ENCODE measurements around the gene ABCF1.

Gene ABCF1

GRCh38 chr6:30544666-30545272 is 26.5 kb upstream of the ABCF1 start:
- no peaks in the 10 kb centered on the region for H3K4me1 ChIP-seq (ENCODE audit: control insufficient read depth, insufficient read depth, low read length)
- H3K9me3 ChIP-seq (ENCODE audit: control insufficient read depth, insufficient read depth, low read length) = no peaks in the 10 kb centered on the region
- H3K4me3 ChIP-seq (ENCODE audit: low read depth, low read length) = no peak overlapping the region
- H3K9ac ChIP-seq (ENCODE audit: low read depth, low read length) = no peak overlapping the region
- peaks cover 10% of the 10 kb centered on the region for H3K36me3 ChIP-seq (ENCODE audit: control insufficient read depth, insufficient read depth, low read length)
- peaks cover 2% of the 10 kb centered on the region for H3K27me3 ChIP-seq (ENCODE audit: control insufficient read depth, insufficient read depth, low read length)

- no peak overlapping the region for H3K4me3 ChIP-seq (ENCODE audit: low read depth, low read length)
- H3K4me1 ChIP-seq (ENCODE audit: control insufficient read depth, insufficient read depth, low read length) = no peaks in the 10 kb centered on the region
- H3K36me3 ChIP-seq (ENCODE audit: control insufficient read depth, insufficient read depth, low read length) = peaks cover 29% of the 10 kb centered on the region
- H3K9ac ChIP-seq (ENCODE audit: low read depth, low read length) = no peak overlapping the region
- H3K9me3 ChIP-seq (ENCODE audit: control insufficient read depth, insufficient read depth, low read length) = no peaks in the 10 kb centered on the region
- peaks cover 2% of the 10 kb centered on the region for H3K27me3 ChIP-seq (ENCODE audit: control insufficient read depth, insufficient read depth, low read length)
Observed at GRCh38 chr6:30547454-30547853, 23.8 kb upstream of the ABCF1 start.

DNA sequence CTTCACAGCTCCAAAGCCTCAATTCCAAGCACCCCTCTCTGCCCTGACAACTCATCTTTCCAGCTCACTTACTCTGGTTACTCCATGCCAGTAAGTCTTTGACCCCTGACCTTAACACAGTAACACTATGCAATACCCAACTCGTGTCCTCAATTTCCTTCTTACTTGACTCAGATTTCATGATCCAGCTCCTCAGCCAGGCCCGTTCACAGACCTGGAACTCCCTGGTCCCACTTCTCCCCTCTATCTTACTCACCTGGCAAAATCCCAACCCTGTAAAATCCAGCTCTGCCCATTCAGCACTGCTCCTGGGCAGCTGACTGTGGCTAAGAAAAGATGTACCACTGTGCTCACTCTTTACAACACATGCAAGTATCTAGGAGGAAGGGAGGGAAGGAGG is 22.9 kb upstream of the ABCF1 start:
- H3K36me3 ChIP-seq (ENCODE audit: control insufficient read depth, insufficient read depth, low read length) = peaks cover 38% of the 10 kb centered on the region
- no peak overlapping the region for H3K9ac ChIP-seq (ENCODE audit: low read depth, low read length)

GRCh38 chr6:30554404-30554803 is 16.8 kb upstream of the ABCF1 start:
- Histone ChIP-seq H3K9me3 (ENCODE audit: control insufficient read depth, insufficient read depth, low read length) (no peaks in the 10 kb centered on the region), H3K36me3 (ENCODE audit: control insufficient read depth, insufficient read depth, low read length) (peaks cover 35% of the 10 kb centered on the region), H3K4me3 (ENCODE audit: low read depth, low read length) (no peak overlapping the region), H3K9ac (ENCODE audit: low read depth, low read length) (no peak overlapping the region), H3K4me1 (ENCODE audit: control insufficient read depth, insufficient read depth, low read length) (peaks cover 8% of the 10 kb centered on the region), H3K27me3 (ENCODE audit: control insufficient read depth, insufficient read depth, low read length) (no peaks in the 10 kb centered on the region)

More for the DNA sequence above, 22.9 kb upstream of the ABCF1 start:
- Histone ChIP-seq H3K4me1 (ENCODE audit: control insufficient read depth, insufficient read depth, low read length) (no peaks in the 10 kb centered on the region), H3K27me3 (ENCODE audit: control insufficient read depth, insufficient read depth, low read length) (no peaks in the 10 kb centered on the region), H3K9me3 (ENCODE audit: control insufficient read depth, insufficient read depth, low read length) (no peaks in the 10 kb centered on the region), H3K4me3 (ENCODE audit: low read depth, low read length) (no peak overlapping the region)

- H3K9me3 ChIP-seq (ENCODE audit: control insufficient read depth, insufficient read depth, low read length) = no peaks in the 10 kb centered on the region
- H3K9ac ChIP-seq (ENCODE audit: low read depth, low read length) = peak overlapping the region; percentile 68
- H3K27me3 ChIP-seq (ENCODE audit: control insufficient read depth, insufficient read depth, low read length) = no peaks in the 10 kb centered on the region
- peaks cover 33% of the 10 kb centered on the region for H3K36me3 ChIP-seq (ENCODE audit: control insufficient read depth, insufficient read depth, low read length)
- H3K4me1 ChIP-seq (ENCODE audit: control insufficient read depth, insufficient read depth, low read length) = peaks cover 8% of the 10 kb centered on the region
- H3K4me3 ChIP-seq (ENCODE audit: low read depth, low read length) = peak overlapping the region; percentile 98
Observed at GRCh38 chr6:30554962-30555815, 16.1 kb upstream of the ABCF1 start.

GRCh38 chr6:30555816-30556065 is 15.5 kb upstream of the ABCF1 start:
- H3K36me3 ChIP-seq (ENCODE audit: control insufficient read depth, insufficient read depth, low read length) = peaks cover 27% of the 10 kb centered on the region
- H3K27me3 ChIP-seq (ENCODE audit: control insufficient read depth, insufficient read depth, low read length) = no peaks in the 10 kb centered on the region
- H3K9ac ChIP-seq (ENCODE audit: low read depth, low read length) = peak overlapping the region; percentile 68
- peaks cover 8% of the 10 kb centered on the region for H3K4me1 ChIP-seq (ENCODE audit: control insufficient read depth, insufficient read depth, low read length)
- no peaks in the 10 kb centered on the region for H3K9me3 ChIP-seq (ENCODE audit: control insufficient read depth, insufficient read depth, low read length)
- peak overlapping the region; percentile 98 for H3K4me3 ChIP-seq (ENCODE audit: low read depth, low read length)

- Histone ChIP-seq H3K9me3 (ENCODE audit: control insufficient read depth, insufficient read depth, low read length) (no peaks in the 10 kb centered on the region), H3K27me3 (ENCODE audit: control insufficient read depth, insufficient read depth, low read length) (no peaks in the 10 kb centered on the region), H3K36me3 (ENCODE audit: control insufficient read depth, insufficient read depth, low read length) (peaks cover 22% of the 10 kb centered on the region), H3K4me1 (ENCODE audit: control insufficient read depth, insufficient read depth, low read length) (peaks cover 8% of the 10 kb centered on the region), H3K9ac (ENCODE audit: low read depth, low read length) (peak within 1 kb of the TSS; percentile 95), H3K4me3 (ENCODE audit: low read depth, low read length) (peak within 1 kb of the TSS; percentile 98)
Observed at GRCh38 chr6:30556066-30556905, 15.0 kb upstream of the ABCF1 start, which contains the start of gene GNL1. Gene GNL1 (minus strand): TSS chr6:30556489. CDS start chr6:30556203, 286 bp downstream.

DNA sequence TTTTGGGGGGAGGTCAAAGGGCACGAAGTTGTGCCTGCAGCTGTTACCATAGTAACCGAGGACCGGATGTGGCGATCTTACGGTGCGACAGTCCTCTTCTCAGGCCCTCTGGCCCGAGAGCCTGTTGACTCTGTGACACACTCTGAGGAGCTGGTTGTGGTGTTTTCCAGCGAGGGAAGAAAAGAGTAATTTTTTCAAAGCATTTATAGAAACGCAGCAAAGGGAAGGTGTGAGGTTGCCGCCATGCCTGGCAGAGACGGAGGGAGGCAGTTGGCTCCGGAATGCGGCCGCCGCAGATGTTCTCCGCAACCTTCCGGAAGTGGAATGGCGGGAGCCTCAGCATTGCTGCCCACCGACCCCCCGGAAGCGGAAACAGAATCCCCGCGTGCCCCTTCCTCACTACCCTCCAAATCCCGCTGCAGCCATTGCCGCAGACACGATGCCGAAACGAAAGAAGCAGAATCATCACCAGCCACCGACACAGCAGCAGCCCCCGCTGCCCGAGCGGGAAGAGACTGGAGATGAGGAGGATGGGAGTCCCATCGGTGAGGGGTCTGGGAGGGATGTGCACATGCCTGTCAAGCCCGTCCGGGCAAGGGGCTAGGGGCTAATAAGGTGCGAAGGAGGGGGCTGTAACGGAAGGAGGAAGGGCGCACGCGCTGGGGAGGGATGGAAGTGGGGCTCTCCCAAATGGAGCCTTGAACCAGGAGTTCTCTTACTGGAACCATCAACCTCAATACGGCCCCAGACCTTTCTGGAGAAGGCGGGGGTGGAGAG is 14.1 kb upstream of the ABCF1 start, which contains the start of gene PRR3:
Gene PRR3 (plus strand): TSS at position 390 of the 777 bp plus-strand sequence. CDS start 50 bp downstream, at position 440.
- H3K4me3 ChIP-seq (ENCODE audit: low read depth, low read length) = peak within 1 kb of the TSS; percentile 98
- no peaks in the 10 kb centered on the region for H3K27me3 ChIP-seq (ENCODE audit: control insufficient read depth, insufficient read depth, low read length)
- H3K9ac ChIP-seq (ENCODE audit: low read depth, low read length) = peak within 1 kb of the TSS; percentile 95
- H3K4me1 ChIP-seq (ENCODE audit: control insufficient read depth, insufficient read depth, low read length) = peaks cover 8% of the 10 kb centered on the region
- H3K36me3 ChIP-seq (ENCODE audit: control insufficient read depth, insufficient read depth, low read length) = peaks cover 20% of the 10 kb centered on the region
- H3K9me3 ChIP-seq (ENCODE audit: control insufficient read depth, insufficient read depth, low read length) = no peaks in the 10 kb centered on the region

GRCh38 chr6:30557683-30557981 is 13.6 kb upstream of the ABCF1 start:
- Histone ChIP-seq H3K4me3 (ENCODE audit: low read depth, low read length) (peak overlapping the region; percentile 98), H3K27me3 (ENCODE audit: control insufficient read depth, insufficient read depth, low read length) (no peaks in the 10 kb centered on the region), H3K9me3 (ENCODE audit: control insufficient read depth, insufficient read depth, low read length) (no peaks in the 10 kb centered on the region), H3K4me1 (ENCODE audit: control insufficient read depth, insufficient read depth, low read length) (peaks cover 8% of the 10 kb centered on the region), H3K36me3 (ENCODE audit: control insufficient read depth, insufficient read depth, low read length) (peaks cover 20% of the 10 kb centered on the region), H3K9ac (ENCODE audit: low read depth, low read length) (peak overlapping the region; percentile 95)

- Histone ChIP-seq H3K27me3 (ENCODE audit: control insufficient read depth, insufficient read depth, low read length) (no peaks in the 10 kb centered on the region), H3K4me1 (ENCODE audit: control insufficient read depth, insufficient read depth, low read length) (peaks cover 3% of the 10 kb centered on the region), H3K9me3 (ENCODE audit: control insufficient read depth, insufficient read depth, low read length) (no peaks in the 10 kb centered on the region), H3K9ac (ENCODE audit: low read depth, low read length) (no peak overlapping the region), H3K36me3 (ENCODE audit: control insufficient read depth, insufficient read depth, low read length) (peaks cover 7% of the 10 kb centered on the region), H3K4me3 (ENCODE audit: low read depth, low read length) (no peak overlapping the region)
Observed at GRCh38 chr6:30560930-30561329, 10.3 kb upstream of the ABCF1 start.
